ENCODE measurements around the gene SEMA5A. TPM values are rescaled to one million over a fixed set of nuclear protein-coding genes. Genes with fewer than 3 reads are reported as not detected.
A peak's percentile ranks its signal among the peaks of the same experiment; 100 is the strongest.

Gene SEMA5A
- total RNA-seq, 1 donor from 2014 or later = 1.6 TPM

DNA sequence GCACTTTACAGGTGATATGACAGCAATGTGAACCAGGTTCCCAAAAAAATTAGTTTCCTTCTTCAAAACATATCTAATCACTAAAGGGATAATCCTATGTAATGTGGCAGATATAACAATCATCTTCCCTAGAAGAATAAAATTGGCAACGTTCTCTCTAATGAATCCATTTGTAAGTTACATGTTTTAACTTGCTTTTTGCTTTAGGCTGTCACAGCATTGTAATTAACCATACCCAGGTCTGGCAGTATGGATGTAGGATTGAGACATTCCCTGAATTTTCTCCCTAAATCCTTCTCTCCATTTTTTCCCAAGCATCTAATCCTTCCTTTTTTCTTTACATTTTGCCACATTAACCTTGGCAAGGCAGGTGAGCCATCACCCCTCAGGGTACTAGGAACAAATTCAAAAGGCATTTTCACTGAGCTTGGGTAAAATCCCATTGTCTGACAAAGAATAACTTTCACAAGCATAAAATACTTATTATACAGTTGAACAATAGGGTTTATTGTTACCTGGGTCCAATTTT lies 548.3 kb downstream of the SEMA5A start:
- TF ChIP-seq, protein P1, sequence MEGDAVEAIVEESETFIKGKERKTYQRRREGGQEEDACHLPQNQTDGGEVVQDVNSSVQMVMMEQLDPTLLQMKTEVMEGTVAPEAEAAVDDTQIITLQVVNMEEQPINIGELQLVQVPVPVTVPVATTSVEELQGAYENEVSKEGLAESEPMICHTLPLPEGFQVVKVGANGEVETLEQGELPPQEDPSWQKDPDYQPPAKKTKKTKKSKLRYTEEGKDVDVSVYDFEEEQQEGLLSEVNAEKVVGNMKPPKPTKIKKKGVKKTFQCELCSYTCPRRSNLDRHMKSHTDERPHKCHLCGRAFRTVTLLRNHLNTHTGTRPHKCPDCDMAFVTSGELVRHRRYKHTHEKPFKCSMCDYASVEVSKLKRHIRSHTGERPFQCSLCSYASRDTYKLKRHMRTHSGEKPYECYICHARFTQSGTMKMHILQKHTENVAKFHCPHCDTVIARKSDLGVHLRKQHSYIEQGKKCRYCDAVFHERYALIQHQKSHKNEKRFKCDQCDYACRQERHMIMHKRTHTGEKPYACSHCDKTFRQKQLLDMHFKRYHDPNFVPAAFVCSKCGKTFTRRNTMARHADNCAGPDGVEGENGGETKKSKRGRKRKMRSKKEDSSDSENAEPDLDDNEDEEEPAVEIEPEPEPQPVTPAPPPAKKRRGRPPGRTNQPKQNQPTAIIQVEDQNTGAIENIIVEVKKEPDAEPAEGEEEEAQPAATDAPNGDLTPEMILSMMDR (IDR thresholded peaks at IDR 0.05; ENCODE audit: insufficient read depth, low read length, severe bottlenecking) = no peak
- no peaks in the 10 kb centered on the region for H3K36me3 ChIP-seq (ENCODE audit: control insufficient read depth, insufficient read depth, low read length)
- no peaks in the 10 kb centered on the region for H3K27me3 ChIP-seq (ENCODE audit: control insufficient read depth, insufficient read depth, low read length)
- no peak overlapping the region for H3K4me3 ChIP-seq (ENCODE audit: low read depth, low read length)
- DNase-seq (ENCODE audit: low read depth) = peak; percentile 78
- no peak for FAIRE-seq

DNA sequence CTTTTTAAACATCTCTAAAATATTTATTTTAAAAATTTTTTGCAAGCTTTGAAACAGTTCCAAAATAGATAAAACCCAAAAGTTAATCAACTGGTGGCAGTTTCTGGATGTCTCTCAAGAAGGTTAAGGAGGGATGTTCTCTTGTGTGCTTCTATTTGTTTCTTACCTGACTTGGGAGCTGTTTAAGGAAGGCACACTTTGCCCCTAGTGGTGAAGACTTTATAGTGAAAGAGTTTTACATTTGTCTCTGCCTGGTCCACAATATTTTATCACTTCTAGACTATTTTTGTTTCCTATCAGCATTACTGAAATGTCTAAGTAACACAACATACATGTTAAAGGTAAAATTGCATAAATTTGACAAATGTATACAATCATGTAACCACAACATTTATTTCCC lies 552.8 kb downstream of the SEMA5A start:
- TF ChIP-seq, protein P1 (IDR thresholded peaks at IDR 0.05; ENCODE audit: insufficient read depth, low read length, severe bottlenecking) = peak; percentile 56
- Histone ChIP-seq H3K36me3 (ENCODE audit: control insufficient read depth, insufficient read depth, low read length) (no peaks in the 10 kb centered on the region), H3K4me3 (ENCODE audit: low read depth, low read length) (no peak overlapping the region), H3K27me3 (ENCODE audit: control insufficient read depth, insufficient read depth, low read length) (no peaks in the 10 kb centered on the region)
- peak; percentile 43 for DNase-seq (ENCODE audit: low read depth)
- no peak for FAIRE-seq

Other genes with a start within 250 kb of the SEMA5A start
- not detected in 2 replicates for gene TAS2R1, start 84.3 kb upstream of the SEMA5A start, total RNA-seq

Data from bronchial epithelial cell (primary cell).